Esophagus squamous epithelium (tissue), 4 donors: Measurements from ENCODE around the gene VWCE.
"Not testable (repeated sequence)": the region's sequence is repeated elsewhere in the genome, so short reads cannot be mapped to it uniquely, and the experiment has no call there.

ENCODE experiments used
- POLR2A ChIP-seq, 4 donors: fragments of 450-650 bp; IDR thresholded peaks; one replicate each; pipeline ENCODE4 v1.6.1; 2017; ENCODE audit warnings: antibody characterized with exemption in 4 of 4, mild to moderate bottlenecking in 4 of 4, moderate library complexity in 3 of 4
- TF ChIP-seq, protein P1 (sequence below), 6 experiments: fragments of 450-650 bp in 4 of 6; fragments of 200-600 bp in 2 of 6; sonication (generic) in 2 of 6; IDR thresholded peaks; one replicate each; pipeline ENCODE4 v1.5.1; 2016 to 2019; ENCODE audit warnings: antibody characterized with exemption in 6 of 6, mild to moderate bottlenecking in 4 of 6, moderate library complexity in 4 of 6

DNA sequence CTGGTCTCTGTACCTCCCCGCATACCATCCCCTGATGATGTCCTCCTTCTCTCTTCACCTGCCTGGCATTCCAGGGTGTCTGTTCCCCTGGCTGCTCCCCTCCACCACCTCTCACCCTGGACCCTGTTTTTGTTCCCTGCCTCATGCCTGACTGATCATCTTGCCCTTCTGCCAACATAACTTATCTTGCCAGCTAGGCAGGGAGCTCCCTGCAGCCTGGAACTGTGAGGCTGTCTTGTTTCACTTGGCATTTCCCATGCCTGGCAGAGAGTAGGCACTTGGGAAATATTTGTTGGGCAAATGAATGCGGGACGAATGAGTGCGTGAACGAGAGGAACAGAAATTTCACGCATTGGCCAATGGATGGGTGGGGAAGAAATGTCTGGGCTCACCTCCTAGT is 84.5 kb downstream of the VWCE start:
- TF ChIP-seq, protein P1, sequence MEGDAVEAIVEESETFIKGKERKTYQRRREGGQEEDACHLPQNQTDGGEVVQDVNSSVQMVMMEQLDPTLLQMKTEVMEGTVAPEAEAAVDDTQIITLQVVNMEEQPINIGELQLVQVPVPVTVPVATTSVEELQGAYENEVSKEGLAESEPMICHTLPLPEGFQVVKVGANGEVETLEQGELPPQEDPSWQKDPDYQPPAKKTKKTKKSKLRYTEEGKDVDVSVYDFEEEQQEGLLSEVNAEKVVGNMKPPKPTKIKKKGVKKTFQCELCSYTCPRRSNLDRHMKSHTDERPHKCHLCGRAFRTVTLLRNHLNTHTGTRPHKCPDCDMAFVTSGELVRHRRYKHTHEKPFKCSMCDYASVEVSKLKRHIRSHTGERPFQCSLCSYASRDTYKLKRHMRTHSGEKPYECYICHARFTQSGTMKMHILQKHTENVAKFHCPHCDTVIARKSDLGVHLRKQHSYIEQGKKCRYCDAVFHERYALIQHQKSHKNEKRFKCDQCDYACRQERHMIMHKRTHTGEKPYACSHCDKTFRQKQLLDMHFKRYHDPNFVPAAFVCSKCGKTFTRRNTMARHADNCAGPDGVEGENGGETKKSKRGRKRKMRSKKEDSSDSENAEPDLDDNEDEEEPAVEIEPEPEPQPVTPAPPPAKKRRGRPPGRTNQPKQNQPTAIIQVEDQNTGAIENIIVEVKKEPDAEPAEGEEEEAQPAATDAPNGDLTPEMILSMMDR (IDR thresholded peaks at IDR 0.05): not testable (repeated sequence)
- TF ChIP-seq POLR2A (IDR thresholded peaks at IDR 0.05): not testable (repeated sequence)
